Right lobe of liver (tissue), 6 donors: ENCODE measurements around the gene ZBTB7C. TPM values are rescaled to one million over a fixed set of nuclear protein-coding genes. Genes with fewer than 3 reads are reported as not detected.

Experiments used
- ATAC-seq, 4 donors: fragments of 200-7000 bp; cut with Tn5 transposase; one replicate each; pipeline ENCODE4 v1.9.1; 2020; ENCODE audit warnings: mild to moderate bottlenecking in 4 of 4, moderate library complexity in 4 of 4
- DNase-seq, 3 donors: peaks; one replicate each; pipeline ENCODE4 v3.0.0-alpha.2; 2020
- H3K27ac ChIP-seq, 3 donors: fragments of 200-600 bp; one replicate each; pipeline ENCODE4 v1.8.0; 2022
- H3K27me3 ChIP-seq, 2 donors: fragments of 200-600 bp; one replicate each; pipeline ENCODE4 v1.8.0; 2022
- H3K36me3 ChIP-seq, 4 donors: fragments of 200-600 bp; sonication (generic) in 1 of 4; one replicate each; pipeline versions ENCODE4 v1.5.1 to v1.8.0; 2017 to 2022; ENCODE audit warnings: control low read depth in 1 of 4
- H3K4me1 ChIP-seq, 4 donors: fragments of 200-600 bp; sonication (generic) in 1 of 4; one replicate each; pipeline versions ENCODE4 v1.5.1 to v1.8.0; 2017 to 2022; ENCODE audit warnings: control low read depth in 1 of 4
- H3K4me3 ChIP-seq, 3 donors: fragments of 200-600 bp; one replicate each; pipeline ENCODE4 v1.8.0; 2022
- H3K9me3 ChIP-seq, 4 donors: fragments of 200-600 bp; sonication (generic) in 1 of 4; one replicate each; pipeline versions ENCODE4 v1.5.1 to v1.8.0; 2017 to 2022; ENCODE audit warnings: control low read depth in 1 of 4
- POLR2A ChIP-seq: fragments of 450-650 bp; IDR thresholded peaks from one replicate; pipeline ENCODE4 v1.6.1; 2017; ENCODE audit warnings: antibody characterized with exemption, mild to moderate bottlenecking
- WGBS: methylation state at CpG from one replicate; pipeline ENCODE4 v1.1.6; 2018; ENCODE audit warnings: low coverage, low lambda C conversion rate; ENCODE audit not compliant: insufficient coverage; ENCODE audit errors: missing lambda C conversion rate; 5-methylcytosine and 5-hydroxymethylcytosine counted together
- intact Hi-C, 2 donors: fragments of 100-400 bp; cut with DNase I; formaldehyde crosslinking; loops; one replicate each; pipeline versions ENCODE4 v1.11.2 to v1.14.1; 2022
- small RNA-seq, 2 experiments: library from RNA; depleted of rRNA; stranded (forward); fragments of <200 nt; gene quantifications; one replicate each; pipeline ENCODE3, GENCODE V24; 2016
- total RNA-seq, 6 experiments: library from RNA; depleted of rRNA in 2 of 6; stranded (reverse); fragments of >200 nt in 2 of 6; fragmentation: NEBNext Ultra II Directional in 3 of 6; extraction: Animal tissue kit (Norgen Biotek cat#: 25700) in 3 of 6; gene quantifications; one replicate each; pipeline versions ENCODE4 v1.1.0 to v1.2.4, GENCODE V29; 2016 to 2023
- TF ChIP-seq, protein P1 (sequence below), 4 donors: fragments of 200-600 bp in 3 of 4; fragments of 450-650 bp in 1 of 4; IDR thresholded peaks; one replicate each; pipeline versions ENCODE4 v1.5.1 to v1.8.0; 2016 to 2022; ENCODE audit warnings: antibody characterized with exemption in 4 of 4, mild to moderate bottlenecking in 2 of 4
- donor health status: DM: no; HTN: yes; CAD: no.
- donor health status: DM: no; HTN: no; CAD: no.
- donor health status: DM: no; HTN: no; CAD: no.
- donor health status: DM: no; HTN: yes; CAD: no.
- donor health status: DM: no; HTN: yes; CAD: no.

ZBTB7C gene
- total RNA-seq, 6 experiments from 2014 or later: 1.1 to 1.7 (median 1.3) TPM

GRCh38 chr18:47978141-47978540 lies 431.0 kb downstream of the ZBTB7C start:
- no peaks in the 10 kb centered on the region for H3K4me1 ChIP-seq
- WGBS: 61% methylated on average over 2 of the region's 2 CpGs
- H3K36me3 ChIP-seq: no peaks in the 10 kb centered on the region
- DNase-seq: no peak
- H3K9me3 ChIP-seq: no peaks in the 10 kb centered on the region
- intact Hi-C loops: no loop called here
- no peak overlapping the region for H3K27ac ChIP-seq
- no peak for TF ChIP-seq POLR2A
- TF ChIP-seq, protein P1, sequence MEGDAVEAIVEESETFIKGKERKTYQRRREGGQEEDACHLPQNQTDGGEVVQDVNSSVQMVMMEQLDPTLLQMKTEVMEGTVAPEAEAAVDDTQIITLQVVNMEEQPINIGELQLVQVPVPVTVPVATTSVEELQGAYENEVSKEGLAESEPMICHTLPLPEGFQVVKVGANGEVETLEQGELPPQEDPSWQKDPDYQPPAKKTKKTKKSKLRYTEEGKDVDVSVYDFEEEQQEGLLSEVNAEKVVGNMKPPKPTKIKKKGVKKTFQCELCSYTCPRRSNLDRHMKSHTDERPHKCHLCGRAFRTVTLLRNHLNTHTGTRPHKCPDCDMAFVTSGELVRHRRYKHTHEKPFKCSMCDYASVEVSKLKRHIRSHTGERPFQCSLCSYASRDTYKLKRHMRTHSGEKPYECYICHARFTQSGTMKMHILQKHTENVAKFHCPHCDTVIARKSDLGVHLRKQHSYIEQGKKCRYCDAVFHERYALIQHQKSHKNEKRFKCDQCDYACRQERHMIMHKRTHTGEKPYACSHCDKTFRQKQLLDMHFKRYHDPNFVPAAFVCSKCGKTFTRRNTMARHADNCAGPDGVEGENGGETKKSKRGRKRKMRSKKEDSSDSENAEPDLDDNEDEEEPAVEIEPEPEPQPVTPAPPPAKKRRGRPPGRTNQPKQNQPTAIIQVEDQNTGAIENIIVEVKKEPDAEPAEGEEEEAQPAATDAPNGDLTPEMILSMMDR (IDR thresholded peaks at IDR 0.05): no peak
- no peak overlapping the region for H3K4me3 ChIP-seq
- ATAC-seq: no peak
- no peaks in the 10 kb centered on the region for H3K27me3 ChIP-seq

Small RNA genes lying within 50 kb of the gene (small RNA-seq; reads per million reads assigned to genes)
- gene RNU6-708P: 0 reads per million in 2 experiments

Other genes starting within 250 kb of the ZBTB7C start
- 10 to 100 TPM; 29.0 to 60.6 (median 43.1) TPM for gene CTIF, start 129.6 kb upstream of the ZBTB7C start, total RNA-seq